ENCODE results near the gene TNFSF9.

TNFSF9 gene

GRCh38 chr19:6514089-6514488 lies 16.7 kb upstream of the TNFSF9 start:
- no peak overlapping the region for H3K9ac ChIP-seq (ENCODE audit: low read depth, low read length)
- no peaks in the 10 kb centered on the region for H3K27me3 ChIP-seq (ENCODE audit: insufficient read depth, low read length)
- no peak overlapping the region for H3K27ac ChIP-seq (ENCODE audit: low read length)
- no peaks in the 10 kb centered on the region for H3K36me3 ChIP-seq (ENCODE audit: insufficient read depth, low read depth, low read length)
- H3K4me3 ChIP-seq (ENCODE audit: low read length): no peak overlapping the region
- no peaks in the 10 kb centered on the region for H3K9me3 ChIP-seq (ENCODE audit: insufficient read depth, low read depth, low read length)
- H3K4me1 ChIP-seq (ENCODE audit: insufficient read depth, low read length): no peaks in the 10 kb centered on the region

GRCh38 chr19:6514926-6515544 lies 15.8 kb upstream of the TNFSF9 start:
- no peak overlapping the region for H3K27ac ChIP-seq (ENCODE audit: low read length)

GRCh38 chr19:6516018-6516658 lies 14.7 kb upstream of the TNFSF9 start:
- no peaks in the 10 kb centered on the region for H3K4me1 ChIP-seq (ENCODE audit: insufficient read depth, low read length)
- no peaks in the 10 kb centered on the region for H3K36me3 ChIP-seq (ENCODE audit: insufficient read depth, low read depth, low read length)
- H3K27me3 ChIP-seq (ENCODE audit: insufficient read depth, low read length): no peaks in the 10 kb centered on the region
- H3K9ac ChIP-seq (ENCODE audit: low read depth, low read length): peak overlapping the region; percentile 8; the same call in 1 of the 2 replicates
- H3K4me3 ChIP-seq (ENCODE audit: low read length): peak overlapping the region; percentile 80
- no peak overlapping the region for H3K27ac ChIP-seq (ENCODE audit: low read length)
- no peaks in the 10 kb centered on the region for H3K9me3 ChIP-seq (ENCODE audit: insufficient read depth, low read depth, low read length)

More at GRCh38 chr19:6514926-6515544, 15.8 kb upstream of the TNFSF9 start:
- Histone ChIP-seq H3K27me3 (ENCODE audit: insufficient read depth, low read length) (no peaks in the 10 kb centered on the region), H3K9ac (ENCODE audit: low read depth, low read length) (no peak overlapping the region), H3K4me1 (ENCODE audit: insufficient read depth, low read length) (no peaks in the 10 kb centered on the region), H3K36me3 (ENCODE audit: insufficient read depth, low read depth, low read length) (no peaks in the 10 kb centered on the region), H3K4me3 (ENCODE audit: low read length) (no peak overlapping the region), H3K9me3 (ENCODE audit: insufficient read depth, low read depth, low read length) (no peaks in the 10 kb centered on the region)

GRCh38 chr19:6516659-6517291 lies 14.1 kb upstream of the TNFSF9 start:
- Histone ChIP-seq H3K27me3 (ENCODE audit: insufficient read depth, low read length) (no peaks in the 10 kb centered on the region), H3K9me3 (ENCODE audit: insufficient read depth, low read depth, low read length) (no peaks in the 10 kb centered on the region), H3K9ac (ENCODE audit: low read depth, low read length) (peak overlapping the region; percentile 8; the same call in 1 of the 2 replicates), H3K4me1 (ENCODE audit: insufficient read depth, low read length) (no peaks in the 10 kb centered on the region), H3K4me3 (ENCODE audit: low read length) (peak overlapping the region; percentile 80), H3K27ac (ENCODE audit: low read length) (no peak overlapping the region), H3K36me3 (ENCODE audit: insufficient read depth, low read depth, low read length) (no peaks in the 10 kb centered on the region)

GRCh38 chr19:6518145-6518911 lies 12.5 kb upstream of the TNFSF9 start:
- Histone ChIP-seq H3K36me3 (ENCODE audit: insufficient read depth, low read depth, low read length) (no peaks in the 10 kb centered on the region), H3K4me1 (ENCODE audit: insufficient read depth, low read length) (no peaks in the 10 kb centered on the region), H3K27me3 (ENCODE audit: insufficient read depth, low read length) (no peaks in the 10 kb centered on the region), H3K9ac (ENCODE audit: low read depth, low read length) (no peak overlapping the region), H3K9me3 (ENCODE audit: insufficient read depth, low read depth, low read length) (no peaks in the 10 kb centered on the region), H3K4me3 (ENCODE audit: low read length) (no peak overlapping the region), H3K27ac (ENCODE audit: low read length) (no peak overlapping the region)

GRCh38 chr19:6519289-6519688 lies 11.5 kb upstream of the TNFSF9 start:
- Histone ChIP-seq H3K36me3 (ENCODE audit: insufficient read depth, low read depth, low read length) (no peaks in the 10 kb centered on the region), H3K9me3 (ENCODE audit: insufficient read depth, low read depth, low read length) (no peaks in the 10 kb centered on the region), H3K4me1 (ENCODE audit: insufficient read depth, low read length) (no peaks in the 10 kb centered on the region), H3K9ac (ENCODE audit: low read depth, low read length) (no peak overlapping the region), H3K27me3 (ENCODE audit: insufficient read depth, low read length) (no peaks in the 10 kb centered on the region), H3K4me3 (ENCODE audit: low read length) (no peak overlapping the region), H3K27ac (ENCODE audit: low read length) (no peak overlapping the region)

GRCh38 chr19:6521718-6522646 lies 8.8 kb upstream of the TNFSF9 start:
- no peak overlapping the region for H3K27ac ChIP-seq (ENCODE audit: low read length)
- H3K36me3 ChIP-seq (ENCODE audit: insufficient read depth, low read depth, low read length): no peaks in the 10 kb centered on the region
- no peaks in the 10 kb centered on the region for H3K27me3 ChIP-seq (ENCODE audit: insufficient read depth, low read length)
- H3K9me3 ChIP-seq (ENCODE audit: insufficient read depth, low read depth, low read length): no peaks in the 10 kb centered on the region
- no peak overlapping the region for H3K4me3 ChIP-seq (ENCODE audit: low read length)
- H3K9ac ChIP-seq (ENCODE audit: low read depth, low read length): no peak overlapping the region
- no peaks in the 10 kb centered on the region for H3K4me1 ChIP-seq (ENCODE audit: insufficient read depth, low read length)

- Histone ChIP-seq H3K4me1 (ENCODE audit: insufficient read depth, low read length) (no peaks in the 10 kb centered on the region), H3K27me3 (ENCODE audit: insufficient read depth, low read length) (no peaks in the 10 kb centered on the region), H3K27ac (ENCODE audit: low read length) (no peak overlapping the region), H3K36me3 (ENCODE audit: insufficient read depth, low read depth, low read length) (no peaks in the 10 kb centered on the region), H3K9ac (ENCODE audit: low read depth, low read length) (no peak overlapping the region), H3K4me3 (ENCODE audit: low read length) (no peak overlapping the region), H3K9me3 (ENCODE audit: insufficient read depth, low read depth, low read length) (no peaks in the 10 kb centered on the region)
These were observed 8.1 kb upstream of the TNFSF9 start for GRCh38 chr19:6522712-6523111.

GRCh38 chr19:6524311-6524710 lies 6.5 kb upstream of the TNFSF9 start:
- H3K9ac ChIP-seq (ENCODE audit: low read depth, low read length): no peak overlapping the region
- no peaks in the 10 kb centered on the region for H3K9me3 ChIP-seq (ENCODE audit: insufficient read depth, low read depth, low read length)
- H3K27me3 ChIP-seq (ENCODE audit: insufficient read depth, low read length): peaks cover 8% of the 10 kb centered on the region
- no peak overlapping the region for H3K4me3 ChIP-seq (ENCODE audit: low read length)
- no peaks in the 10 kb centered on the region for H3K36me3 ChIP-seq (ENCODE audit: insufficient read depth, low read depth, low read length)
- H3K4me1 ChIP-seq (ENCODE audit: insufficient read depth, low read length): no peaks in the 10 kb centered on the region
- H3K27ac ChIP-seq (ENCODE audit: low read length): no peak overlapping the region

GRCh38 chr19:6527893-6528543 lies 2.8 kb upstream of the TNFSF9 start:
- H3K36me3 ChIP-seq (ENCODE audit: insufficient read depth, low read depth, low read length): no peaks in the 10 kb centered on the region
- H3K9me3 ChIP-seq (ENCODE audit: insufficient read depth, low read depth, low read length): no peaks in the 10 kb centered on the region
- no peak overlapping the region for H3K4me3 ChIP-seq (ENCODE audit: low read length)
- H3K27me3 ChIP-seq (ENCODE audit: insufficient read depth, low read length): peaks cover 45% of the 10 kb centered on the region
- H3K9ac ChIP-seq (ENCODE audit: low read depth, low read length): no peak overlapping the region
- no peak overlapping the region for H3K27ac ChIP-seq (ENCODE audit: low read length)
- H3K4me1 ChIP-seq (ENCODE audit: insufficient read depth, low read length): no peaks in the 10 kb centered on the region; the same call in 1 of the 2 replicates
